ENCODE results near the gene JADE2. TPM values are rescaled to one million over a fixed set of nuclear protein-coding genes. Genes with fewer than 3 reads are reported as not detected.
A peak's percentile ranks its signal among the peaks of the same experiment; 100 is the strongest.

The JADE2 gene
- total and polyA plus RNA-seq, 11 donors, result 8.3 to 54.8 (median 30.5) TPM

- H3K36me3 ChIP-seq, result no peaks in the 10 kb centered on the region
- H3K4me1 ChIP-seq, result peaks cover 0 to 28% (median 11%) of the 10 kb centered on the region in 12 donors
- WGBS, 4 donors, result 25 to 31% (median 29%) methylated on average over 13 of the region's 13 CpGs
- H3K4me3 ChIP-seq, result peak overlapping the region; percentile 62 to 98 (median 82)
- ATAC-seq, result no peak
- H3K27ac ChIP-seq, result peak overlapping the region; percentile 94 to 100 (median 98)
- TF ChIP-seq CTCF (IDR thresholded peaks at IDR 0.05), result no peak
- no peak for TF ChIP-seq POLR2A (IDR thresholded peaks at IDR 0.05)
- intact Hi-C loops (cut with DNase I), result loop anchor here in 7 of 10 donors (1.0 to 5.0 kb wide), 5 partner anchors 17 to 153 kb away; partner anchors contain the start of genes CDKN2AIPNL (in 3 of the 7) and UBE2B (in 1 of the 7)
- no peaks in the 10 kb centered on the region for H3K9me3 ChIP-seq
- DNase-seq, result no peak
- no peaks in the 10 kb centered on the region for H3K27me3 ChIP-seq
These were observed 1.8 kb upstream of the JADE2 start for GRCh38 chr5:134523543-134524271.

GRCh38 chr5:134524272-134524825 lies 1.1 kb upstream of the JADE2 start:
- H3K4me1 ChIP-seq, result peaks cover 0 to 30% (median 18%) of the 10 kb centered on the region in 12 donors
- peak overlapping the region; percentile 62 to 98 (median 82) for H3K4me3 ChIP-seq
- no peaks in the 10 kb centered on the region for H3K36me3 ChIP-seq
- ATAC-seq (peak; percentile 40 to 63 (median 48)), DNase-seq (peak; percentile 88 to 93 (median 92))
- no peaks in the 10 kb centered on the region for H3K27me3 ChIP-seq
- peak overlapping the region; percentile 94 to 100 (median 98) for H3K27ac ChIP-seq
- TF ChIP-seq CTCF (IDR thresholded peaks at IDR 0.05) (peak in 2 of 12 donors; percentile 11 to 30), POLR2A (IDR thresholded peaks at IDR 0.05) (peak in 1 of 2 donors; percentile 83)
- intact Hi-C loops (cut with DNase I), result loop anchor here in 7 of 10 donors (1.0 to 5.0 kb wide), 5 partner anchors 18 to 154 kb away; partner anchors contain the start of genes CDKN2AIPNL (in 3 of the 7) and UBE2B (in 1 of the 7)
- WGBS, 4 donors, result 0 to 1% (median 0%) methylated on average over 30 to 40 of the region's 40 CpGs
- no peaks in the 10 kb centered on the region for H3K9me3 ChIP-seq

GRCh38 chr5:134525683-134526482 lies 413 bp downstream of the JADE2 start:
- Histone ChIP-seq H3K36me3 (no peaks in the 10 kb centered on the region), H3K4me3 (peak overlapping the region; percentile 62 to 98 (median 82)), H3K27me3 (no peaks in the 10 kb centered on the region), H3K4me1 (peaks cover 6 to 46% (median 33%) of the 10 kb centered on the region in 12 donors), H3K9me3 (no peaks in the 10 kb centered on the region), H3K27ac (peak overlapping the region; percentile 94 to 100 (median 98))
- 0 to 1% (median 1%) methylated on average over 33 to 84 of the region's 84 CpGs for WGBS, 4 donors
- DNase-seq, result peak; percentile 79 to 89 (median 82)
- ATAC-seq, result peak in 3 of 4 donors; percentile 5 to 31 (median 29)
- peak in 1 of 2 donors; percentile 53 for TF ChIP-seq POLR2A (IDR thresholded peaks at IDR 0.05)
- peak in 2 of 12 donors; percentile 14 to 15 for TF ChIP-seq CTCF (IDR thresholded peaks at IDR 0.05)
- intact Hi-C loops (cut with DNase I), result loop anchor here (1.0 to 5.0 kb wide), 16 partner anchors 19 to 349 kb away; partner anchors contain the start of genes UBE2B (in 9 of the 10), CDKN2AIPNL (in 3 of the 10), SEC24A (in 1 of the 10) and SKP1 (in 1 of the 10)

All from heart left ventricle (tissue), 16 donors.